DMS53 (cell line): ENCODE data around the gene ORAI3.

Experiments
- DNase-seq: peaks from one replicate; lab custom pipeline; 2025; lab: John Stamatoyannopoulos, UW

Gene ORAI3

GRCh38 chr16:30948667-30949649 is at the start of gene ORAI3:
Gene ORAI3 (plus strand): TSS chr16:30949068. CDS start chr16:30949290, 222 bp downstream.
- peak; percentile 72 for DNase-seq

- DNase-seq = no peak
These were observed 49.1 kb upstream of the ORAI3 start for GRCh38 chr16:30899794-30900193.

GRCh38 chr16:30900588-30900987 is 48.3 kb upstream of the ORAI3 start:
- DNase-seq = no peak

- DNase-seq = peak; percentile 54
These were observed 47.5 kb upstream of the ORAI3 start for GRCh38 chr16:30901201-30902028.

- peak; percentile 82 for DNase-seq
These were observed 46.6 kb upstream of the ORAI3 start for GRCh38 chr16:30902029-30902972.

- no peak for DNase-seq
These were observed 45.9 kb upstream of the ORAI3 start for GRCh38 chr16:30903002-30903401.

GRCh38 chr16:30903596-30903995 is 45.3 kb upstream of the ORAI3 start:
- no peak for DNase-seq

- DNase-seq = no peak
These were observed 44.6 kb upstream of the ORAI3 start for GRCh38 chr16:30904114-30904780.

GRCh38 chr16:30907064-30907463 is 41.8 kb upstream of the ORAI3 start:
- no peak for DNase-seq

GRCh38 chr16:30910427-30911029 is 38.3 kb upstream of the ORAI3 start:
- no peak for DNase-seq

GRCh38 chr16:30912794-30913412 is 36.0 kb upstream of the ORAI3 start:
- no peak for DNase-seq

GRCh38 chr16:30914830-30915229 is 34.0 kb upstream of the ORAI3 start:
- DNase-seq = no peak

- no peak for DNase-seq
These were observed 30.3 kb upstream of the ORAI3 start for GRCh38 chr16:30918614-30919013.

GRCh38 chr16:30920891-30921290 is 28.0 kb upstream of the ORAI3 start:
- DNase-seq = no peak

- no peak for DNase-seq
These were observed 27.5 kb upstream of the ORAI3 start for GRCh38 chr16:30921459-30921747.

- peak; percentile 92 for DNase-seq
These were observed 27.0 kb upstream of the ORAI3 start for GRCh38 chr16:30921748-30922419.

GRCh38 chr16:30922420-30922959 is 26.4 kb upstream of the ORAI3 start:
- DNase-seq = peak; percentile 99

GRCh38 chr16:30922960-30923535 is 25.8 kb upstream of the ORAI3 start:
- DNase-seq = peak; percentile 99

GRCh38 chr16:30923554-30924075 is 25.3 kb upstream of the ORAI3 start, which contains the start of gene FBXL19:
Gene FBXL19 (plus strand): TSS chr16:30923572. CDS start chr16:30925755, 2,183 bp downstream.
- peak; percentile 45 for DNase-seq
